Rectal smooth muscle tissue (tissue), 1 donor: ENCODE data around the gene RNU2-1.
"Not testable (repeated sequence)": the region's sequence is repeated elsewhere in the genome, so short reads cannot be mapped to it uniquely, and the experiment has no call there.

Experiments used
- H3K27ac ChIP-seq: one replicate; pipeline ENCODE4 v1.7.0; 2013; ENCODE audit warnings: low read depth, low read length, inconsistent platforms
- H3K27me3 ChIP-seq: one replicate; pipeline ENCODE4 v1.7.0; 2013; ENCODE audit warnings: low read length; ENCODE audit not compliant: control insufficient read depth, insufficient read depth
- H3K36me3 ChIP-seq: one replicate; pipeline ENCODE4 v1.7.0; 2013; ENCODE audit warnings: low read length; ENCODE audit not compliant: control insufficient read depth, insufficient read depth
- H3K4me1 ChIP-seq: one replicate; pipeline ENCODE4 v1.7.0; 2013; ENCODE audit warnings: low read length; ENCODE audit not compliant: control insufficient read depth, insufficient read depth
- H3K4me3 ChIP-seq: one replicate; pipeline ENCODE4 v1.7.0; 2013; ENCODE audit warnings: low read length
- H3K9ac ChIP-seq: one replicate; pipeline ENCODE4 v1.7.0; 2013; ENCODE audit warnings: low read length

The RNU2-1 gene

DNA sequence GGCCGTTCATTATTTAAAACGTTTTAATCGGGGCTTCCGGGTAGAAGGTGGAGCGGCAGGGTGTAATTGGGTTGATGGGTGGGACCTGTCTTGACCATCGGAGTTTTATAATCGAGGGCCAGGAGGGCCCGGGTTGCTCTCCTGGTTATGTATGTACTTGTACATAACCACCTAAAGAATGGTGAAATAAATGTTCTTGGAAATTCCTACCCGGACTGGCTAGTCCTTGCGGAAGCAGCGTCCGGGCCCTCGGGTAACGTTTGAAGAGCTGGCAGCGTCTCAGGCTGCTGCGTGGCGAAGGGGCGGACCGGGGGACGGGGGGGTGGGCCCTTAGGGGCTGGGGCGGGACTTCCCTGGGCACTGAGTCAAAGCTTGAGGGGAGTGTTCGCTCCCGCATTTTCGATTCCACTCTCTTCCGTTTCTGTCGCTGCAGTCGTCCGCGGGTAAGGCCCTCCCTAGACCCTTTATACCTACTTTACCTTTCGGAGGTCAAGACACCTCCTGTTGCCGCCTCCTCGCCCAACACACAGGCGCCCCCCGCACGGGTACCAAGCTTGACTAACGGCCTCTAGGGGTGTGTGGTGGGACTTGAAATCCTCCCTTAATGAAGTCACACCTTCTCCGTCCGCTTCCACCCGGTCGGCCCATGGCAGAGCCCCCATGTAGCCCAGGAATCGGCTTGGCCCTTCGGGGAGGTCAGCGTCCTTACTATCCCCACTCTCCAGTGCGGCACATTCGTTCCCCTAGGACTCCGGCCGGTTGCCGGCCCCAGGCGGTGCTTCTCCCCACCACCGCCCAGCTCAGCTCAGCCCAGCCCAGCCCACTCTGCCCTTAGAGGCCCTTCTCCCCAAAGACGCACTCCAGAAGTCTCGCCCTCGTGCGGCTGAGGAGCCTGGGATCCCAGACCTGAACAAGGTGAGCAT is 22.0 kb downstream of the RNU2-1 start, which contains the start of gene TMEM106A:
TMEM106A (plus strand) TSS at position 396 of the 923 bp plus-strand sequence. CDS start 1,167 bp downstream, outside the sequence.
- Histone ChIP-seq H3K27me3 (no peaks in the 10 kb centered on the region), H3K9ac (peak within 1 kb of the TSS; percentile 91), H3K4me1 (peaks cover 3% of the 10 kb centered on the region), H3K4me3 (peak within 1 kb of the TSS; percentile 89), H3K27ac (peak within 1 kb of the TSS; percentile 80), H3K36me3 (peaks cover 11% of the 10 kb centered on the region)

DNA sequence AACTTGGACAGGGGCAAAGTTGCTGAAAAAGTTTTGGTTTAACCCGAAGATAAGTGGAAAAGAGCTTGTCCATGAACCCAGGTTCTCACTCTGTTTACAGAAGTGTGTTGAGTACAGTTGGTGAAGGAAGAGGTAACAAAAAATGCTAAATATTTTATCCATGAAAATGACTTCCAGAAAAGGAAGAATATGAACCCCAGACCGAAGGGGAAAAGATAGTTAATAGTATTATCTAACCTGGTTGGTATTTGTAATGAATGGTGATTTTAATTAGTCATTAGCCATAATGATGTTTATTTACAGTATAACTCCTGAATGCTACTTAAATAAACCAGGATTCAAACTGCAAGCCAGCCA is 22.7 kb downstream of the RNU2-1 start:
- H3K27me3 ChIP-seq: no peaks in the 10 kb centered on the region
- H3K9ac ChIP-seq: no peak overlapping the region
- peak overlapping the region; percentile 89 for H3K4me3 ChIP-seq
- H3K4me1 ChIP-seq: peaks cover 3% of the 10 kb centered on the region
- H3K36me3 ChIP-seq: peaks cover 11% of the 10 kb centered on the region
- H3K27ac ChIP-seq: peak overlapping the region; percentile 79

GRCh38 chr17:43210576-43210975 is 23.2 kb downstream of the RNU2-1 start:
- peaks cover 8% of the 10 kb centered on the region for H3K36me3 ChIP-seq
- H3K4me3 ChIP-seq: no peak overlapping the region
- no peaks in the 10 kb centered on the region for H3K27me3 ChIP-seq
- H3K27ac ChIP-seq: peak overlapping the region; percentile 79
- H3K9ac ChIP-seq: no peak overlapping the region
- H3K4me1 ChIP-seq: peaks cover 3% of the 10 kb centered on the region

- not testable (repeated sequence) for H3K4me3 ChIP-seq, H3K27me3 ChIP-seq, H3K4me1 ChIP-seq, H3K9ac ChIP-seq, H3K27ac ChIP-seq
- H3K36me3 ChIP-seq: peaks cover 38% of the 10 kb centered on the region
These were observed 30.8 kb downstream of the RNU2-1 start for GRCh38 chr17:43203013-43203412.

- Histone ChIP-seq H3K36me3 (peaks cover 50% of the 10 kb centered on the region), H3K9ac (no peak overlapping the region), H3K27ac (no peak overlapping the region), H3K4me1 (no peaks in the 10 kb centered on the region), H3K4me3 (no peak overlapping the region), H3K27me3 (no peaks in the 10 kb centered on the region)
These were observed 33.6 kb downstream of the RNU2-1 start for GRCh38 chr17:43200127-43200526.

- no peak overlapping the region for H3K4me3 ChIP-seq
- H3K27me3 ChIP-seq: no peaks in the 10 kb centered on the region
- no peaks in the 10 kb centered on the region for H3K4me1 ChIP-seq
- H3K9ac ChIP-seq: no peak overlapping the region
- no peak overlapping the region for H3K27ac ChIP-seq
- peaks cover 52% of the 10 kb centered on the region for H3K36me3 ChIP-seq
These were observed 34.1 kb downstream of the RNU2-1 start for GRCh38 chr17:43199633-43200032.

- no peak overlapping the region for H3K4me3 ChIP-seq
- no peaks in the 10 kb centered on the region for H3K4me1 ChIP-seq
- H3K9ac ChIP-seq: no peak overlapping the region
- no peaks in the 10 kb centered on the region for H3K27me3 ChIP-seq
- H3K27ac ChIP-seq: no peak overlapping the region
- H3K36me3 ChIP-seq: peaks cover 66% of the 10 kb centered on the region
These were observed 40.5 kb downstream of the RNU2-1 start for GRCh38 chr17:43193251-43193650.

DNA sequence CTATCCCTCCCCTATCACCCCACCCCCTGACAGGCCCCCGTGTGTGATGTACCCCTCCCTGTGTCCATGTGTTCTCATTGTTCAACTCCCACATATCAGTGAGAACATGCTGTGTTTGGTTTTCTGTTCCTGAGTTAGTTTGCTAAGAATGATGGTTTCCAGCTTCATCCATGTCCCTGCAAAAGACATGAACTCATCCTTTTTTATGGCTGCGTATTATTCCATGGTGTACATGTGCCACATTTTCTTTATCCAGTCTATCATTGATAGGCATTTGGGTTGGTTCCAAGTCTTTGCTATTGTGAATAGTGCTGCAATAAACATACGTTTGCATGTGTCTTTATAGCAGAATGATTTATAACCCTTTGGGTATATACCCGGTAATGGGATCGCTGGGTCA is 47.1 kb downstream of the RNU2-1 start:
- H3K4me1 ChIP-seq, H3K9ac ChIP-seq, H3K27me3 ChIP-seq, H3K27ac ChIP-seq, H3K4me3 ChIP-seq: not testable (repeated sequence)
- peaks cover 31% of the 10 kb centered on the region for H3K36me3 ChIP-seq

- Histone ChIP-seq H3K36me3 (peaks cover 13% of the 10 kb centered on the region), H3K27ac (no peak overlapping the region), H3K9ac (no peak overlapping the region), H3K4me3 (no peak overlapping the region), H3K27me3 (no peaks in the 10 kb centered on the region), H3K4me1 (peaks cover 2% of the 10 kb centered on the region)
These were observed 49.9 kb downstream of the RNU2-1 start for GRCh38 chr17:43183921-43184320.
